SK-N-SH treated with all-trans-retinoic acid at 6 μM for 48 hours (cell line): ENCODE results near the gene PRMT7.

Source experiments
- ATAC-seq: fragments of 200-7000 bp; cut with Tn5 transposase; 3 replicates; pipeline ENCODE4 v1.9.1; 2020; ENCODE audit warnings: mild to moderate bottlenecking, moderate library complexity
- BACH2 ChIP-seq: fragments of 250-450 bp; sonication (Bioruptor Pico); IDR thresholded peaks from 2 replicates; pipeline ENCODE4 v1.9.0; 2021; ENCODE audit warnings: mild to moderate bottlenecking, borderline replicate concordance
- CREB5 ChIP-seq: fragments of 250-450 bp; sonication (Bioruptor Pico); IDR thresholded peaks from 2 replicates; pipeline ENCODE4 v1.5.1; 2020; ENCODE audit warnings: low read depth, mild to moderate bottlenecking, moderate library complexity
- CSRNP3 ChIP-seq: fragments of 250-450 bp; sonication (Bioruptor Pico); IDR thresholded peaks from 2 replicates; pipeline ENCODE4 v1.5.1; 2021; ENCODE audit warnings: mild to moderate bottlenecking, moderate library complexity
- GLIS3 ChIP-seq: fragments of 250-450 bp; sonication (Bioruptor Pico); IDR thresholded peaks from 2 replicates; pipeline ENCODE4 v1.5.0; 2020; ENCODE audit warnings: mild to moderate bottlenecking, moderate library complexity
- OSR1 ChIP-seq: fragments of 250-450 bp; sonication (Bioruptor Pico); IDR thresholded peaks from 2 replicates; pipeline ENCODE4 v1.8.0; 2022; ENCODE audit warnings: moderate library complexity, mild to moderate bottlenecking, inconsistent platforms
- PATZ1 ChIP-seq: fragments of 250-450 bp; sonication (Bioruptor Pico); IDR thresholded peaks from 2 replicates; pipeline ENCODE4 v1.8.0; 2020; ENCODE audit warnings: mild to moderate bottlenecking, moderate library complexity, borderline replicate concordance
- SNAI2 ChIP-seq: fragments of 250-450 bp; sonication (Bioruptor Pico); IDR thresholded peaks from 2 replicates; pipeline ENCODE4 v1.5.0; 2020; ENCODE audit warnings: mild to moderate bottlenecking, moderate library complexity
- TCF4 ChIP-seq: fragments of 250-450 bp; sonication (Bioruptor Pico); IDR thresholded peaks from 2 replicates; pipeline ENCODE4 v1.8.0; 2021; ENCODE audit warnings: mild to moderate bottlenecking, moderate library complexity, borderline replicate concordance
- TOX ChIP-seq: fragments of 250-450 bp; sonication (Bioruptor Pico); IDR thresholded peaks from 2 replicates; pipeline ENCODE4 v1.8.0; 2021; ENCODE audit warnings: mild to moderate bottlenecking, moderate library complexity, borderline replicate concordance
- TSHZ2 ChIP-seq: fragments of 250-450 bp; sonication (Bioruptor Pico); IDR thresholded peaks from 2 replicates; pipeline ENCODE4 v1.5.0; 2020; ENCODE audit warnings: mild to moderate bottlenecking, moderate library complexity
- ZFP3 ChIP-seq: fragments of 250-450 bp; sonication (Bioruptor Pico); IDR thresholded peaks from 2 replicates; pipeline ENCODE4 v1.5.0; 2020; ENCODE audit warnings: mild to moderate bottlenecking, moderate library complexity
- ZFP30 ChIP-seq: fragments of 450-650 bp; formaldehyde crosslinking; IDR thresholded peaks from 2 replicates; pipeline ENCODE4 v1.5.0; 2022; ENCODE audit warnings: mild to moderate bottlenecking, moderate library complexity
- ZNF565 ChIP-seq: fragments of 450-650 bp; formaldehyde crosslinking; conservative IDR thresholded peaks from 2 replicates; pipeline ENCODE4 v1.5.0; 2020; ENCODE audit warnings: low read depth, mild to moderate bottlenecking, moderate library complexity
- ZNF70 ChIP-seq: fragments of 450-650 bp; formaldehyde crosslinking; IDR thresholded peaks from 2 replicates; pipeline ENCODE4 v1.5.0; 2020; ENCODE audit warnings: mild to moderate bottlenecking, moderate library complexity
- ZNF8 ChIP-seq: fragments of 450-650 bp; formaldehyde crosslinking; IDR thresholded peaks from 2 replicates; pipeline ENCODE4 v1.5.0; 2020; ENCODE audit warnings: mild to moderate bottlenecking, moderate library complexity

Gene PRMT7

GRCh38 chr16:68371706-68372380 lies 61.0 kb downstream of the PRMT7 start:
- no peak for TF ChIP-seq TCF4 (CRISPR knock-in tag)
- TF ChIP-seq ZFP3 (CRISPR knock-in tag): no peak
- no peak for ATAC-seq

GRCh38 chr16:68372381-68372720 lies 61.5 kb downstream of the PRMT7 start:
- no peak for ATAC-seq
- TF ChIP-seq OSR1 (CRISPR knock-in tag) (no peak), SNAI2 (CRISPR knock-in tag) (no peak), PATZ1 (CRISPR knock-in tag) (no peak), TSHZ2 (CRISPR knock-in tag) (no peak), CSRNP3 (CRISPR knock-in tag) (no peak), BACH2 (CRISPR knock-in tag) (no peak), ZNF565 (CRISPR knock-in tag) (no peak), ZNF70 (CRISPR knock-in tag) (no peak)
- TF ChIP-seq, all 23 proteins: peak for 0

GRCh38 chr16:68372806-68373205 lies 62.0 kb downstream of the PRMT7 start:
- TF ChIP-seq ZNF565 (CRISPR knock-in tag): no peak
- TF ChIP-seq TSHZ2 (CRISPR knock-in tag): no peak
- TF ChIP-seq ZNF8 (CRISPR knock-in tag): no peak
- no peak for TF ChIP-seq PATZ1 (CRISPR knock-in tag)
- no peak for TF ChIP-seq CREB5 (CRISPR knock-in tag)
- TF ChIP-seq TOX (CRISPR knock-in tag): no peak
- TF ChIP-seq GLIS3 (CRISPR knock-in tag): no peak
- TF ChIP-seq ZFP30 (CRISPR knock-in tag): no peak
- TF ChIP-seq OSR1 (CRISPR knock-in tag): no peak
- no peak for ATAC-seq
